Kidney (tissue), 14 donors: ENCODE measurements around the gene IQCK. TPM values are rescaled to one million over a fixed set of nuclear protein-coding genes. Genes with fewer than 3 reads are reported as not detected.
A peak's percentile ranks its signal among the peaks of the same experiment; 100 is the strongest.
"Not testable (repeated sequence)": the region's sequence is repeated elsewhere in the genome, so short reads cannot be mapped to it uniquely, and the experiment has no call there.

Source experiments
- DNase-seq, 5 donors: peaks; one replicate each; pipeline ENCODE4 v3.0.0-alpha.2; 2013 to 2020
- FAIRE-seq: peaks from 2 replicates; lab custom pipeline; 2012; peaks lifted over from hg19 to GRCh38; lab: Jason Lieb, UNC
- H3K27ac ChIP-seq, 2 donors: one replicate each; pipeline ENCODE4 v1.7.0; 2013; ENCODE audit warnings: low read depth in 2 of 2, low read length in 2 of 2, inconsistent platforms in 1 of 2
- H3K27me3 ChIP-seq: one replicate; pipeline ENCODE4 v1.7.1; 2013; ENCODE audit warnings: low read length, inconsistent platforms; ENCODE audit not compliant: control insufficient read depth, insufficient read depth
- H3K36me3 ChIP-seq, 3 donors: one replicate each; pipeline versions ENCODE4 v1.7.0 to v1.7.1; 2013; ENCODE audit warnings: low read length in 3 of 3, control low read depth in 1 of 3, inconsistent platforms in 1 of 3; ENCODE audit not compliant: insufficient read depth in 3 of 3, control insufficient read depth in 2 of 3
- H3K4me1 ChIP-seq, 3 donors: one replicate each; pipeline versions ENCODE4 v1.7.0 to v1.7.1; 2013; ENCODE audit warnings: low read length in 3 of 3, inconsistent platforms in 1 of 3, low read depth in 1 of 3; ENCODE audit not compliant: control insufficient read depth in 2 of 3, insufficient read depth in 2 of 3
- H3K4me3 ChIP-seq, 3 donors: one replicate each; pipeline versions ENCODE4 v1.7.0 to v1.8.1; 2013; ENCODE audit warnings: low read length in 3 of 3, control low read depth in 1 of 3, inconsistent platforms in 1 of 3
- H3K9ac ChIP-seq, 3 donors: one replicate each; pipeline versions ENCODE4 v1.7.0 to v1.7.1; 2013; ENCODE audit warnings: low read length in 3 of 3, control low read depth in 1 of 3, inconsistent platforms in 1 of 3
- H3K9me3 ChIP-seq, 3 donors: one replicate each; pipeline versions ENCODE4 v1.7.0 to v1.7.1; 2013; ENCODE audit warnings: low read length in 3 of 3, control low read depth in 1 of 3, inconsistent platforms in 1 of 3; ENCODE audit not compliant: control insufficient read depth in 2 of 3, insufficient read depth in 1 of 3
- intact Hi-C: fragments of 100-400 bp; cut with DNase I; formaldehyde crosslinking; loops from one replicate; pipeline ENCODE4 v1.11.1; 2022
- polyA plus RNA-seq: library from polyadenylated mRNA; stranded (reverse); fragments of 350-450 nt; fragmentation: Illumina TruSeq; extraction: RNeasy Lipid Tissue Mini Kit (QIAGEN cat#74804); gene quantifications from one replicate; pipeline ENCODE4 v1.2.3, GENCODE V29; 2014; ENCODE audit warnings: low read depth, low replicate concordance; ENCODE audit not compliant: insufficient read depth
- total RNA-seq: library from RNA; stranded (reverse); fragmentation: NEBNext Ultra II Directional; extraction: Animal tissue kit (Norgen Biotek cat#: 25700); gene quantifications from one replicate; pipeline ENCODE4 v1.2.1, GENCODE V29; 2021
- TF ChIP-seq, protein P1 (sequence below): IDR thresholded peaks from 3 replicates; pipeline ENCODE4 v1.5.1; 2012; ENCODE audit warnings: mild to moderate bottlenecking, moderate library complexity, borderline replicate concordance; ENCODE audit not compliant: insufficient read depth; ENCODE audit errors: extremely low read depth
- donor health status: control.
- donor health status: control.
- donor health status: control.
- donor health status: control.
- donor health status: control.
- donor health status: DM: yes; HTN: yes; CAD: no.
- donor health status: Normal renal cell carcinoma (clear cell type).

The IQCK gene
- total and polyA plus RNA-seq, 2 donors from 2014 or later, result 35.4 to 38.1 TPM

DNA sequence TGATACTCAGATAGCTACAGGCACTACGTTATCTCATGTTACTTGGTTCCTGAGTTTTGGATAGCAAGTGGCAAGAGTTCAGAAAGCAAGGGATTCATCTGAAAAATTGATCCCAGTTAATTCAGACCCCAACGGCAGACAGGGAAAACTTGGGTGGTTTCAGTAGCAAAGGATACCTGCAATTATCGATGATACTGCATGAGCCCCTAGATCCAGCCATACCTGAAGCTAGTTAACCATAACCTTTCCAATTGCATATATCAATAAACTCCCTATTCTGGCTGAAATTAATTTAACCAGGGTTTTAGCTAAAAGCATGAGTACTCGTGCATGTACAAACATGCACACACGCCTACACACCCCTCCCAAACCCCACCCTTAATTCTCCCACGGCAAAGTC, 4.4 kb upstream of the IQCK start:
- TF ChIP-seq, protein P1, sequence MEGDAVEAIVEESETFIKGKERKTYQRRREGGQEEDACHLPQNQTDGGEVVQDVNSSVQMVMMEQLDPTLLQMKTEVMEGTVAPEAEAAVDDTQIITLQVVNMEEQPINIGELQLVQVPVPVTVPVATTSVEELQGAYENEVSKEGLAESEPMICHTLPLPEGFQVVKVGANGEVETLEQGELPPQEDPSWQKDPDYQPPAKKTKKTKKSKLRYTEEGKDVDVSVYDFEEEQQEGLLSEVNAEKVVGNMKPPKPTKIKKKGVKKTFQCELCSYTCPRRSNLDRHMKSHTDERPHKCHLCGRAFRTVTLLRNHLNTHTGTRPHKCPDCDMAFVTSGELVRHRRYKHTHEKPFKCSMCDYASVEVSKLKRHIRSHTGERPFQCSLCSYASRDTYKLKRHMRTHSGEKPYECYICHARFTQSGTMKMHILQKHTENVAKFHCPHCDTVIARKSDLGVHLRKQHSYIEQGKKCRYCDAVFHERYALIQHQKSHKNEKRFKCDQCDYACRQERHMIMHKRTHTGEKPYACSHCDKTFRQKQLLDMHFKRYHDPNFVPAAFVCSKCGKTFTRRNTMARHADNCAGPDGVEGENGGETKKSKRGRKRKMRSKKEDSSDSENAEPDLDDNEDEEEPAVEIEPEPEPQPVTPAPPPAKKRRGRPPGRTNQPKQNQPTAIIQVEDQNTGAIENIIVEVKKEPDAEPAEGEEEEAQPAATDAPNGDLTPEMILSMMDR, result no peak
- DNase-seq (no peak), FAIRE-seq (no peak)
- Histone ChIP-seq H3K4me1 (peaks cover 0 to 12% (median 6%) of the 10 kb centered on the region in 3 donors), H3K36me3 (peaks cover 0 to 11% (median 3%) of the 10 kb centered on the region in 3 donors), H3K27me3 (no peaks in the 10 kb centered on the region), H3K9ac (no peak overlapping the region), H3K4me3 (no peak overlapping the region), H3K9me3 (no peaks in the 10 kb centered on the region), H3K27ac (no peak overlapping the region)
- intact Hi-C loops, result no loop called here

DNA sequence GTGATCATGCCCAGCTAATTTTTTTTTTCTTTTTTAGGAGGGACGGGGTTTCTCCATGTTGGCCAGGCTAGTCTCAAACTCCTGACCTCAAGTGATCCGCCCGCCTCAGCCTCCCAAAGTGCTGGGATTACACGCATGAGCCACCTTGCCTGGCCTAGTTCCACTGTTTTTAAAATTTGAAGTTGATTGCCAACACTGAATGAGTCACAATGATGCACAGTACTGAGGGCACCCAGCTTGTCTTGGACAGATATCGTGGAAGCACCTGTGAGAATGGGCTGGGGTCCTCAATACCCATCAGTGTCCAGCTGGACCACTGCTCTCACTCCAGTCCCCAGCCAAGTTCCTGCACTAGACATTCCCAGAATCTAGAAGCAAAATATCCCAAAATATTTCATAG, 2.5 kb upstream of the IQCK start:
- H3K27me3 ChIP-seq, result no peaks in the 10 kb centered on the region
- no peak overlapping the region for H3K9ac ChIP-seq
- TF ChIP-seq, protein P1, result no peak
- H3K9me3 ChIP-seq, result no peaks in the 10 kb centered on the region
- no peak overlapping the region for H3K27ac ChIP-seq
- peaks cover 0 to 17% (median 6%) of the 10 kb centered on the region in 3 donors for H3K4me1 ChIP-seq
- intact Hi-C loops, result no loop called here
- FAIRE-seq (no peak), DNase-seq (peak in 1 of 5 donors; percentile 4)
- peaks cover 0 to 3% (median 0%) of the 10 kb centered on the region in 3 donors for H3K36me3 ChIP-seq
- H3K4me3 ChIP-seq, result no peak overlapping the region

DNA sequence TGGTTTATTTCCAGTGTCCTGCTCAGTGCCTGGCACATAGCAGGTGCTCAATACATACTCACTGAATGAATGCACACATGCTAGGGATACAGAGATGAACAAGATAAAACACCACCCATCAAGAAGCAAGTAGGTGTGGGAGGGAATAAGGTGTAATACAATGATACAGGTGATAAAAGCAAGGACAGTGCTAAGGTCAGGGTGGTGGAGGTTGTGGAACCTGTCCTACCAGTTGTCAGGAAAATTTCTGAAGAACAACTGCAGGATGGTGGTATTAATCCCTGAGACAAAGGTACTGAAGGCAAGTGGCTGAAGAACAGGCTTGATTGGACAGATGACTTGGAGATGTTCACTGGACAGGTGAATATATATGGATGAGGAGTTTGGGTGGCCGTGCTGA, 1.9 kb upstream of the IQCK start:
- Histone ChIP-seq H3K4me3 (peak overlapping the region in 1 of 3 donors; percentile 15), H3K27me3 (no peaks in the 10 kb centered on the region), H3K4me1 (peaks cover 0 to 13% (median 4%) of the 10 kb centered on the region in 3 donors), H3K27ac (no peak overlapping the region), H3K36me3 (peaks cover 0 to 3% (median 0%) of the 10 kb centered on the region in 3 donors), H3K9ac (no peak overlapping the region), H3K9me3 (no peaks in the 10 kb centered on the region)
- peak in 1 of 5 donors; percentile 4 for DNase-seq
- intact Hi-C loops, result no loop called here
- no peak for FAIRE-seq
- TF ChIP-seq, protein P1, result no peak

DNA sequence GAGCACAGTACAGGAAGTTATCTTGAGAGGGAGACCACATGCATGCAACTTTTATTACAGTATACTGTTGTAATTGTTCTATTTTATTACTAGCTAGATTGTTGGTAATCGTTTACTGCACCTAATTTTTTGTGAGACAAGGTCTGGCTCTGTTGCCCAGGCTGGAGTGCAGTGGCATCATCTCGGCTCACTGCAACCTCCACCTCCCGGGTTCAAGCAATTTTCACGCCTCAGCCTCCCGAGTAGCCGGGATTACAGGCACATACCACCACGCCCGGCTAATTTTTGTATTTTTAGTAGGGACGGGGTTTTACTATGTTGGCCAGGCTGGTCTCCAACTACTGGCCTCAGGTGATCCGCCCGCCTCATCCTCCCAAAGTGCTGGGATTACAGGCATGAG, 1.3 kb upstream of the IQCK start:
- peak overlapping the region in 2 of 3 donors; percentile 93 to 95 for H3K4me3 ChIP-seq
- H3K36me3 ChIP-seq, DNase-seq, H3K27ac ChIP-seq, H3K27me3 ChIP-seq, FAIRE-seq, intact Hi-C loops, H3K9me3 ChIP-seq: not testable (repeated sequence)
- H3K9ac ChIP-seq, result peak overlapping the region in 1 of 3 donors; percentile 59
- H3K4me1 ChIP-seq, result peaks cover 0 to 11% (median 0%) of the 10 kb centered on the region in 3 donors
